HG02981 (cell line): ENCODE results near the gene CANT1.

Experiments
- ATAC-seq: cut with Tn5 transposase; IDR thresholded peaks from one replicate; pipeline ENCODE4 v1.9.1; 2021; ENCODE audit warnings: mild to moderate bottlenecking, moderate library complexity; ENCODE audit not compliant: unreplicated experiment

Gene CANT1

GRCh38 chr17:79009397-79010303 lies at the start of gene CANT1:
Gene CANT1, minus strand, starts transcription at chr17:79009764. Its CDS starts 12,142 bp downstream, at chr17:78997622.
- peak; percentile 87 for ATAC-seq

- no peak for ATAC-seq
Observed at GRCh38 chr17:79057737-79058385, 48.3 kb upstream of the CANT1 start.

- no peak for ATAC-seq
Observed at GRCh38 chr17:79055197-79055596, 45.6 kb upstream of the CANT1 start.

- ATAC-seq, result no peak
Observed at GRCh38 chr17:79054200-79054960, 44.8 kb upstream of the CANT1 start.

GRCh38 chr17:79053251-79053925 lies 43.8 kb upstream of the CANT1 start:
- no peak for ATAC-seq

GRCh38 chr17:79052131-79052530 lies 42.6 kb upstream of the CANT1 start:
- no peak for ATAC-seq

GRCh38 chr17:79051306-79051705 lies 41.7 kb upstream of the CANT1 start:
- ATAC-seq, result no peak

GRCh38 chr17:79050551-79050950 lies 41.0 kb upstream of the CANT1 start:
- no peak for ATAC-seq

GRCh38 chr17:79049821-79050220 lies 40.3 kb upstream of the CANT1 start:
- ATAC-seq, result no peak

GRCh38 chr17:79048826-79049755 lies 39.5 kb upstream of the CANT1 start:
- ATAC-seq, result no peak

- no peak for ATAC-seq
Observed at GRCh38 chr17:79047923-79048825, 38.6 kb upstream of the CANT1 start.

- no peak for ATAC-seq
Observed at GRCh38 chr17:79047291-79047920, 37.8 kb upstream of the CANT1 start.

- ATAC-seq, result no peak
Observed at GRCh38 chr17:79046916-79047280, 37.3 kb upstream of the CANT1 start.

- no peak for ATAC-seq
Observed at GRCh38 chr17:79046197-79046915, 36.8 kb upstream of the CANT1 start.

- no peak for ATAC-seq
Observed at GRCh38 chr17:79045842-79046196, 36.3 kb upstream of the CANT1 start.

GRCh38 chr17:79045001-79045729 lies 35.6 kb upstream of the CANT1 start:
- no peak for ATAC-seq

GRCh38 chr17:79044462-79044861 lies 34.9 kb upstream of the CANT1 start:
- no peak for ATAC-seq
